Lung (tissue), 12 donors: ENCODE data around the gene USP24. TPM values are rescaled to one million over a fixed set of nuclear protein-coding genes. Genes with fewer than 3 reads are reported as not detected.

ENCODE experiments used
- ATAC-seq: fragments of 200-7000 bp; cut with Tn5 transposase; one replicate; pipeline ENCODE4 v1.9.1; 2020; ENCODE audit warnings: moderate number of reproducible peaks; ENCODE audit not compliant: insufficient read depth, low FRiP score
- DNase-seq, 3 donors: peaks; one replicate each; pipeline ENCODE4 v3.0.0-alpha.2; 2013 to 2017
- H3K27ac ChIP-seq, 2 donors: one replicate each; pipeline ENCODE4 v1.5.1; 2013; ENCODE audit warnings: mild to moderate bottlenecking in 2 of 2, moderate library complexity in 2 of 2, control low read depth in 1 of 2, inconsistent platforms in 1 of 2, low read depth in 1 of 2, low read length in 1 of 2
- H3K27me3 ChIP-seq, 3 donors: one replicate each; pipeline ENCODE4 v1.5.1; 2013; ENCODE audit warnings: low read length in 2 of 3; ENCODE audit not compliant: control insufficient read depth in 3 of 3, insufficient read depth in 3 of 3
- H3K36me3 ChIP-seq, 4 donors: one replicate each; pipeline ENCODE4 v1.5.1; 2013; ENCODE audit warnings: low read length in 4 of 4, mild to moderate bottlenecking in 1 of 4, moderate library complexity in 1 of 4; ENCODE audit not compliant: control insufficient read depth in 4 of 4, insufficient read depth in 4 of 4
- H3K4me1 ChIP-seq, 5 donors: one replicate each; pipeline ENCODE4 v1.5.1; 2013; ENCODE audit warnings: low read length in 5 of 5, mild to moderate bottlenecking in 2 of 5, moderate library complexity in 1 of 5; ENCODE audit not compliant: control insufficient read depth in 5 of 5, insufficient read depth in 5 of 5
- H3K4me3 ChIP-seq: one replicate; pipeline ENCODE4 v1.5.1; 2013; ENCODE audit warnings: mild to moderate bottlenecking, control low read depth, moderate library complexity
- H3K9ac ChIP-seq, 2 donors: one replicate each; pipeline ENCODE4 v1.5.1; 2013; ENCODE audit warnings: low read length in 2 of 2, control low read depth in 1 of 2; ENCODE audit not compliant: insufficient read depth in 1 of 2
- H3K9me3 ChIP-seq, 4 donors: one replicate each; pipeline ENCODE4 v1.5.1; 2013; ENCODE audit warnings: low read length in 3 of 4, mild to moderate bottlenecking in 1 of 4, moderate library complexity in 1 of 4; ENCODE audit not compliant: control insufficient read depth in 4 of 4, insufficient read depth in 3 of 4
- CTCF ChIP-seq: IDR thresholded peaks from 2 replicates; pipeline ENCODE4 v1.5.1; 2012; ENCODE audit warnings: mild to moderate bottlenecking; ENCODE audit errors: control extremely low read depth, extremely low read depth
- WGBS, 2 donors: extraction: QIAGEN DNeasy Blood & Tissue Kit; methylation state at CpG; one replicate each; pipeline ENCODE4 v1.1.7; 2013; 5-methylcytosine and 5-hydroxymethylcytosine counted together
- polyA plus RNA-seq, 2 donors: library from polyadenylated mRNA; stranded (reverse); fragments of 200-250 nt; gene quantifications; one replicate each; pipeline ENCODE4 v1.2.1, GENCODE V29; 2013
- total RNA-seq, 2 donors: library from RNA; depleted of rRNA in 1 of 2; stranded (reverse); fragments of >200 nt in 1 of 2; gene quantifications; one replicate each; pipeline ENCODE4 v1.2.1, GENCODE V29; 2014 to 2021
- donor health status: control.
- donor health status: control.
- donor health status: Bipolar disorder and iron deficiency.
- donor health status: healthy.
- donor health status: DM: yes; HTN: yes; CAD: no.

The USP24 gene
- total and polyA plus RNA-seq, 4 donors: 7.8 to 77.8 (median 23.6) TPM

- Histone ChIP-seq H3K9ac (no peak overlapping the region), H3K27ac (no peak overlapping the region), H3K4me3 (no peak overlapping the region), H3K9me3 (no peaks in the 10 kb centered on the region), H3K27me3 (no peaks in the 10 kb centered on the region), H3K4me1 (no peaks in the 10 kb centered on the region), H3K36me3 (peaks cover 26 to 53% (median 40%) of the 10 kb centered on the region in 4 donors)
- WGBS, 2 donors: 86 to 88% methylated on average over 2 of the region's 2 CpGs
- TF ChIP-seq CTCF: no peak
- DNase-seq (no peak), ATAC-seq (no peak)
These were observed 111.3 kb downstream of the USP24 start for GRCh38 chr1:55103891-55104290.

GRCh38 chr1:55095095-55095494, 120.1 kb downstream of the USP24 start:
- Histone ChIP-seq H3K27ac (no peak overlapping the region), H3K27me3 (no peaks in the 10 kb centered on the region), H3K4me1 (no peaks in the 10 kb centered on the region), H3K9ac (no peak overlapping the region), H3K9me3 (no peaks in the 10 kb centered on the region), H3K36me3 (peaks cover 36 to 60% (median 51%) of the 10 kb centered on the region in 4 donors), H3K4me3 (no peak overlapping the region)
- 93 to 96% methylated on average over 5 of the region's 5 CpGs for WGBS, 2 donors
- ATAC-seq (no peak), DNase-seq (no peak)
- no peak for TF ChIP-seq CTCF

GRCh38 chr1:55092475-55092874, 122.7 kb downstream of the USP24 start:
- no peak for DNase-seq
- H3K27ac ChIP-seq: no peak overlapping the region
- H3K36me3 ChIP-seq: peaks cover 45 to 64% (median 52%) of the 10 kb centered on the region in 4 donors
- H3K4me1 ChIP-seq: peaks cover 0 to 2% (median 0%) of the 10 kb centered on the region in 5 donors
- TF ChIP-seq CTCF: no peak
- no peak overlapping the region for H3K4me3 ChIP-seq
- H3K9me3 ChIP-seq: no peaks in the 10 kb centered on the region
- 92 to 93% methylated on average over 2 of the region's 2 CpGs for WGBS, 2 donors
- ATAC-seq: no peak
- H3K9ac ChIP-seq: no peak overlapping the region
- H3K27me3 ChIP-seq: no peaks in the 10 kb centered on the region

- 87 to 94% methylated on average over 2 of the region's 2 CpGs for WGBS, 2 donors
- no peaks in the 10 kb centered on the region for H3K27me3 ChIP-seq
- no peaks in the 10 kb centered on the region for H3K9me3 ChIP-seq
- peaks cover 49 to 57% (median 54%) of the 10 kb centered on the region in 4 donors for H3K36me3 ChIP-seq
- H3K4me3 ChIP-seq: no peak overlapping the region
- no peak overlapping the region for H3K9ac ChIP-seq
- no peak overlapping the region for H3K27ac ChIP-seq
- no peak for TF ChIP-seq CTCF
- ATAC-seq (no peak), DNase-seq (no peak)
- peaks cover 0 to 6% (median 0%) of the 10 kb centered on the region in 5 donors for H3K4me1 ChIP-seq
These were observed 125.5 kb downstream of the USP24 start for GRCh38 chr1:55089683-55090082.
